Measurements from ENCODE around the gene CYP27B1. TPM values are rescaled to one million over a fixed set of nuclear protein-coding genes. Genes with fewer than 3 reads are reported as not detected.
"Not testable (repeated sequence)": the region's sequence is repeated elsewhere in the genome, so short reads cannot be mapped to it uniquely, and the experiment has no call there.

Gene CYP27B1
- total and polyA plus RNA-seq, 3 donors from 2014 or later = 2.2 to 30.2 (median 3.9) TPM

DNA sequence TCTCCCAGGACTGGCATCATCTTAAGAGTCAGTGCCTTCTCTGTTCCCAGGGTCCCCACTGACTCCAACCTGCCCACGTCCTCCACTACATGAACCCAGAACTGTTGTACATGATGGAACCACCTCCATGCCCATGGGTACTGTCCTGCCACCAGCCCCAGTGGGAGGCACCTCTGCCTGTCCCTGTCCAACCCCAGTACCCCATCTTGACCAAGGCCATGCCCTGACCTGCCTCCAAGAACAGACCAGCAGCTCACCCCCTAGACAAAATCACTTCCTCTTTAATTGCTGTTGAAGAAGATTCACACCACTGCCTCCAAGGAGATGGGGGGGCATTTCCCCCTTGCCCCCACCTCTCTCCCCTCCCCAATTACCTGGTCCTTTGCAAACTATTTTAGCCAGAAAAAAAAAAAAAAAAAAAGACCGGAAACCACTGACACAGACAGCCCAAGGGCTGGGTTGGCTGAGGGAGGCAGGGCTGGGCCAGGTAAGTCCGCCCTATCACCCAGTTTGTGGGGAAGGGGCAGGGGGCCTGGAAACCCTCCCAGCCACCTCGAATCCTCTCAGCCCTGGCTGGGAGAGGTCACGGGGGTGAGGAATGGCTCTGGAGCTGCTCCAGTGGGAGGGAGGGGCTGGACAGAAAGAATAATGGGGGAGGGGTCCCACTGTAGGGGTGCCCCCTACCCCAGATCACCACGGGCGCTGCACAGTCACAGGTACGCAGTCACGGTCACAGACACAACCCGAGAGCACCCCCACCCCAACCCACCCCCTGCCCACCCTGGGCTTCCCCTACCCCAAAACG is 41.7 kb downstream of the CYP27B1 start:
- Histone ChIP-seq H3K27me3 (no peaks in the 10 kb centered on the region), H3K4me3 (no peak overlapping the region), H3K27ac (no peak overlapping the region), H3K4me1 (peaks cover 9% of the 10 kb centered on the region), H3K36me3 (ENCODE audit: low read depth, missing control alignments) (no peaks in the 10 kb centered on the region), H3K9me3 (no peaks in the 10 kb centered on the region)
- TF ChIP-seq POLR2A (IDR thresholded peaks at IDR 0.05) = no peak
- intact Hi-C loops (cut with DNase I; ENCODE audit: low total_unique reads) = no loop called here
- WGBS, 2 donors = 39% methylated on average over 5 to 11 of the region's 11 CpGs
- no peak for DNase-seq

GRCh38 chr12:57724003-57724935 is 42.6 kb downstream of the CYP27B1 start:
- Histone ChIP-seq H3K4me3 (no peak overlapping the region), H3K27me3 (no peaks in the 10 kb centered on the region), H3K4me1 (peaks cover 9% of the 10 kb centered on the region), H3K36me3 (ENCODE audit: low read depth, missing control alignments) (no peaks in the 10 kb centered on the region), H3K27ac (no peak overlapping the region), H3K9me3 (no peaks in the 10 kb centered on the region)
- WGBS, 2 donors = 82 to 87% methylated on average over 9 to 12 of the region's 12 CpGs
- no peak for DNase-seq
- intact Hi-C loops (cut with DNase I; ENCODE audit: low total_unique reads) = no loop called here
- no peak for TF ChIP-seq POLR2A (IDR thresholded peaks at IDR 0.05)
- TF ChIP-seq, protein P1, sequence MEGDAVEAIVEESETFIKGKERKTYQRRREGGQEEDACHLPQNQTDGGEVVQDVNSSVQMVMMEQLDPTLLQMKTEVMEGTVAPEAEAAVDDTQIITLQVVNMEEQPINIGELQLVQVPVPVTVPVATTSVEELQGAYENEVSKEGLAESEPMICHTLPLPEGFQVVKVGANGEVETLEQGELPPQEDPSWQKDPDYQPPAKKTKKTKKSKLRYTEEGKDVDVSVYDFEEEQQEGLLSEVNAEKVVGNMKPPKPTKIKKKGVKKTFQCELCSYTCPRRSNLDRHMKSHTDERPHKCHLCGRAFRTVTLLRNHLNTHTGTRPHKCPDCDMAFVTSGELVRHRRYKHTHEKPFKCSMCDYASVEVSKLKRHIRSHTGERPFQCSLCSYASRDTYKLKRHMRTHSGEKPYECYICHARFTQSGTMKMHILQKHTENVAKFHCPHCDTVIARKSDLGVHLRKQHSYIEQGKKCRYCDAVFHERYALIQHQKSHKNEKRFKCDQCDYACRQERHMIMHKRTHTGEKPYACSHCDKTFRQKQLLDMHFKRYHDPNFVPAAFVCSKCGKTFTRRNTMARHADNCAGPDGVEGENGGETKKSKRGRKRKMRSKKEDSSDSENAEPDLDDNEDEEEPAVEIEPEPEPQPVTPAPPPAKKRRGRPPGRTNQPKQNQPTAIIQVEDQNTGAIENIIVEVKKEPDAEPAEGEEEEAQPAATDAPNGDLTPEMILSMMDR (IDR thresholded peaks at IDR 0.05) = no peak

DNA sequence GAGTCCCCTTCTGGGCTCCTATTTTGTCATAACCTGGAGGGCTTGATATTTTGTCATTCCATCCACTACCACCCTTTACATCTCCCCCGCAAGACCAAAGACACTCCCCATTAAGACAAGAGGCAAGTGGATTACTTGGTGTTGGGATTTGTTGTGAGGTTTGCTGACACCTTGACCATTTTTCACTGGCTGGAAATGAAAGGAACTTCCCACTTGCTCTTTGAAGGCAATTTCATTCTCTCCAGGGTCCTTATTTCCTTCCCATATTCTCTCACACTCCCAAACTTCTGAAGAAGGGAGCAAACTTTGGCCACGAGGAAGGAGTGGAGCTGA is 43.3 kb downstream of the CYP27B1 start:
- intact Hi-C loops (cut with DNase I; ENCODE audit: low total_unique reads) = no loop called here
- Histone ChIP-seq H3K9me3 (no peaks in the 10 kb centered on the region), H3K4me1 (peaks cover 9% of the 10 kb centered on the region), H3K36me3 (ENCODE audit: low read depth, missing control alignments) (no peaks in the 10 kb centered on the region), H3K4me3 (no peak overlapping the region), H3K27ac (no peak overlapping the region), H3K27me3 (no peaks in the 10 kb centered on the region)
- TF ChIP-seq POLR2A (IDR thresholded peaks at IDR 0.05) = no peak
- TF ChIP-seq, protein P1 (IDR thresholded peaks at IDR 0.05) = no peak
- DNase-seq = no peak
- WGBS, 2 donors = 70 to 71% methylated on average over 2 of the region's 2 CpGs

GRCh38 chr12:57722716-57723629 is 43.9 kb downstream of the CYP27B1 start:
- intact Hi-C loops (cut with DNase I; ENCODE audit: low total_unique reads) = no loop called here
- no peak overlapping the region for H3K27ac ChIP-seq
- no peak for TF ChIP-seq POLR2A (IDR thresholded peaks at IDR 0.05)
- 65 to 70% methylated on average over 11 of the region's 11 CpGs for WGBS, 2 donors
- no peak overlapping the region for H3K4me3 ChIP-seq
- DNase-seq = no peak
- peaks cover 9% of the 10 kb centered on the region for H3K4me1 ChIP-seq
- H3K36me3 ChIP-seq (ENCODE audit: low read depth, missing control alignments) = no peaks in the 10 kb centered on the region
- no peaks in the 10 kb centered on the region for H3K9me3 ChIP-seq
- H3K27me3 ChIP-seq = no peaks in the 10 kb centered on the region

- H3K27me3 ChIP-seq; intact Hi-C loops (cut with DNase I; ENCODE audit: low total_unique reads); H3K4me3 ChIP-seq; H3K27ac ChIP-seq; H3K36me3 ChIP-seq (ENCODE audit: low read depth, missing control alignments); H3K9me3 ChIP-seq; H3K4me1 ChIP-seq; DNase-seq: not testable (repeated sequence)
- WGBS, 2 donors = 93 to 95% methylated on average over 16 of the region's 16 CpGs
These were observed 44.9 kb downstream of the CYP27B1 start for GRCh38 chr12:57721846-57722608.
